Glomerular visceral epithelial cell (primary cell): ENCODE data around the gene KRT76.
A peak's percentile ranks its signal among the peaks of the same experiment; 100 is the strongest.

Experiments used
- DNase-seq: peaks from one replicate; pipeline ENCODE4 v3.0.0-alpha.2; 2016; ENCODE audit errors: extremely low spot score

The KRT76 gene

GRCh38 chr12:52813203-52813819 lies 36.2 kb upstream of the KRT76 start:
- DNase-seq: no peak

- no peak for DNase-seq
Measured at GRCh38 chr12:52812749-52813148, 35.6 kb upstream of the KRT76 start.

GRCh38 chr12:52812073-52812400 lies 34.9 kb upstream of the KRT76 start:
- no peak for DNase-seq

- no peak for DNase-seq
Measured at GRCh38 chr12:52811191-52812072, 34.3 kb upstream of the KRT76 start.

GRCh38 chr12:52810554-52810953 lies 33.4 kb upstream of the KRT76 start:
- no peak for DNase-seq

- no peak for DNase-seq
Measured at GRCh38 chr12:52809166-52809565, 32.0 kb upstream of the KRT76 start.

GRCh38 chr12:52808573-52809160 lies 31.5 kb upstream of the KRT76 start:
- DNase-seq: no peak

GRCh38 chr12:52807544-52808470 lies 30.7 kb upstream of the KRT76 start:
- no peak for DNase-seq

GRCh38 chr12:52806821-52807543 lies 29.8 kb upstream of the KRT76 start:
- no peak for DNase-seq

GRCh38 chr12:52806169-52806811 lies 29.1 kb upstream of the KRT76 start:
- DNase-seq: no peak

GRCh38 chr12:52805739-52806138 lies 28.6 kb upstream of the KRT76 start:
- no peak for DNase-seq

GRCh38 chr12:52805000-52805399 lies 27.9 kb upstream of the KRT76 start:
- no peak for DNase-seq

- no peak for DNase-seq
Measured at GRCh38 chr12:52802442-52802841, 25.3 kb upstream of the KRT76 start.

GRCh38 chr12:52801773-52802172 lies 24.6 kb upstream of the KRT76 start:
- no peak for DNase-seq

GRCh38 chr12:52800259-52800917 lies 23.2 kb upstream of the KRT76 start:
- no peak for DNase-seq

GRCh38 chr12:52799505-52800211 lies 22.5 kb upstream of the KRT76 start:
- DNase-seq: no peak

- peak; percentile 55 for DNase-seq
Measured at GRCh38 chr12:52798671-52799504, 21.7 kb upstream of the KRT76 start.

- peak; percentile 69 for DNase-seq
Measured at GRCh38 chr12:52798003-52798670, 21.0 kb upstream of the KRT76 start.
